ENCODE data around the gene ARRDC4. TPM values are rescaled to one million over a fixed set of nuclear protein-coding genes. Genes with fewer than 3 reads are reported as not detected.

Gene ARRDC4
- total and polyA plus RNA-seq, 2 of the 4 experiments (the other 2 are of a cell fraction) = 5.3 to 9.1 TPM

DNA sequence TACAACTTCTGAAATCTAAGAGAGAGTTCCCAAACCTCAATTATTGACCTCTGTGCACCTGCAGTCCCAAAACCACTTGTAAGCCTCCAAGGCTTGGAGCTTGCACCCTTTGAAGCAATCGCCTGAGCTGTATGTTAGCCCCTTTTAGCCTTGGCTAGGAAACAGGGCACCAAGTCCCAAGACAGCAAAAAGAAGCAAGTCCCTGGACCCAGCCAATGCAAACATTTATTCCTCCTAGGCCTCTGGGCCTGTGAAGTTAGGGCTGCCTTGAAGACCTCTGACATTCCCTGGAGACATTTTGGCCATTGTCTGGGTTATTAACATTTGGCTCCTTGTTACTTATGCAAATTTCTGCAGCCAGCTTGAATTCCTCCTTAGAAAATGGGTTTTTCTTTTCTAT, 26.9 kb upstream of the ARRDC4 start:
- Histone ChIP-seq H4K8ac (ENCODE audit: low read depth in 2 of 2, low read length in 2 of 2) (no peak overlapping the region), H3K4me2 (ENCODE audit: low read depth, low read length) (no peak overlapping the region), H3K36me3 (ENCODE audit: control insufficient read depth, insufficient read depth, low read length) (no peaks in the 10 kb centered on the region), H2BK5ac (ENCODE audit: low read depth, low read length, poor library complexity, severe bottlenecking) (no peak overlapping the region), H3K9ac (ENCODE audit: low read depth, low read length) (no peak overlapping the region), H4K91ac (ENCODE audit: insufficient read depth, low read depth, low read length) (no peak overlapping the region), H3K27ac (ENCODE audit: insufficient read depth, low read length) (no peak overlapping the region), H3K9me1 (ENCODE audit: insufficient read depth, low read length) (no peaks in the 10 kb centered on the region), H2AK9ac (replicated peaks; ENCODE audit: low read depth, low read length, poor library complexity) (no peak overlapping the region), H3K4ac (ENCODE audit: low read depth, low read length) (no peak overlapping the region), H2BK120ac (ENCODE audit: low read depth, low read length) (no peak overlapping the region), H4K20me1 (ENCODE audit: insufficient read depth, low read length) (no peaks in the 10 kb centered on the region), H4K5ac (ENCODE audit: low read depth, low read length) (no peak overlapping the region), H3K56ac (ENCODE audit: extremely low read depth, insufficient read depth, low read length) (no peak overlapping the region), H2AK5ac (ENCODE audit: low read depth, low read length) (no peak overlapping the region), H3K14ac (replicated peaks; ENCODE audit: low read depth, low read length) (no peak overlapping the region), H3K4me1 (ENCODE audit: control insufficient read depth, insufficient read depth, low read length) (no peaks in the 10 kb centered on the region), H2AFZ (replicated peaks; ENCODE audit: low read length, poor library complexity) (no peak overlapping the region), H2BK15ac (ENCODE audit: low read depth, low read length) (no peak overlapping the region), H3K23ac (ENCODE audit: low read depth, low read length) (no peak overlapping the region), H2BK20ac (ENCODE audit: low read depth, low read length) (no peak overlapping the region), H3K4me3 (ENCODE audit: insufficient read depth, low read depth, low read length) (no peak overlapping the region), H3K18ac (ENCODE audit: low read depth, low read length) (no peak overlapping the region), H3K27me3 (ENCODE audit: control insufficient read depth, insufficient read depth, low read length) (no peaks in the 10 kb centered on the region), H3K9me3 (ENCODE audit: control insufficient read depth, insufficient read depth, low read length) (peaks cover 2% of the 10 kb centered on the region; the same call in 1 of the 2 replicates), H3K79me1 (ENCODE audit: low read depth in 1 of 2, low read length in 2 of 2) (no peaks in the 10 kb centered on the region)
- no peak for ATAC-seq (ENCODE audit: low read depth)
- BruUV-seq (replicated peaks) = no TSS peak
- POLR2A ChIA-PET (ENCODE audit: unreplicated experiment) = no interaction called here
- intact Hi-C loops (cut with micrococcal nuclease) (no loop called here), dilution Hi-C loops (cut with HindIII; ENCODE audit: low sequenced_read_pairs, unreplicated experiment) (no loop called here), in situ Hi-C loops (cut with MboI; ENCODE audit: low sequenced_read_pairs) (no loop called here)
- CTCF ChIA-PET = no interaction called here
- no CpG with 5 or more reads among the region's 1 CpG for WGBS, 2 experiments (ENCODE audit: extremely low coverage in 2 of 2, insufficient read length in 1 of 2)
- TF ChIP-seq RFX5 (IDR thresholded peaks at IDR 0.05; ENCODE audit: low read depth, low read length) (no peak), FOS (IDR thresholded peaks at IDR 0.05; ENCODE audit: low read depth, low read length) (no peak), POLR2A (IDR thresholded peaks at IDR 0.05; ENCODE audit: low read depth, low read length) (no peak), MXI1 (IDR thresholded peaks at IDR 0.05; ENCODE audit: borderline replicate concordance, low read depth, low read length) (no peak), MAZ (IDR thresholded peaks at IDR 0.05; ENCODE audit: borderline replicate concordance, low read depth, low read length) (no peak), MAFK (IDR thresholded peaks at IDR 0.05; ENCODE audit: low read depth, low read length) (no peak), RAD21 (IDR thresholded peaks at IDR 0.05; ENCODE audit: low read length) (no peak), RCOR1 (IDR thresholded peaks at IDR 0.05; ENCODE audit: insufficient replicate concordance, low read length) (no peak), SMC3 (IDR thresholded peaks at IDR 0.05; ENCODE audit: low read depth, low read length) (no peak), NFE2L2 (IDR thresholded peaks at IDR 0.05; ENCODE audit: low read depth, low read length) (no peak), CHD1 (IDR thresholded peaks at IDR 0.05; ENCODE audit: low read depth, low read length) (no peak), CEBPB (IDR thresholded peaks at IDR 0.05; ENCODE audit: low read depth, low read length) (no peak), BHLHE40 (IDR thresholded peaks at IDR 0.05; ENCODE audit: low read depth, low read length) (no peak)
- TF ChIP-seq, protein P1, sequence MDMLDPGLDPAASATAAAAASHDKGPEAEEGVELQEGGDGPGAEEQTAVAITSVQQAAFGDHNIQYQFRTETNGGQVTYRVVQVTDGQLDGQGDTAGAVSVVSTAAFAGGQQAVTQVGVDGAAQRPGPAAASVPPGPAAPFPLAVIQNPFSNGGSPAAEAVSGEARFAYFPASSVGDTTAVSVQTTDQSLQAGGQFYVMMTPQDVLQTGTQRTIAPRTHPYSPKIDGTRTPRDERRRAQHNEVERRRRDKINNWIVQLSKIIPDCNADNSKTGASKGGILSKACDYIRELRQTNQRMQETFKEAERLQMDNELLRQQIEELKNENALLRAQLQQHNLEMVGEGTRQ (IDR thresholded peaks at IDR 0.05; ENCODE audit: low read depth, low read length) = no peak
- TF ChIP-seq, protein P2, sequence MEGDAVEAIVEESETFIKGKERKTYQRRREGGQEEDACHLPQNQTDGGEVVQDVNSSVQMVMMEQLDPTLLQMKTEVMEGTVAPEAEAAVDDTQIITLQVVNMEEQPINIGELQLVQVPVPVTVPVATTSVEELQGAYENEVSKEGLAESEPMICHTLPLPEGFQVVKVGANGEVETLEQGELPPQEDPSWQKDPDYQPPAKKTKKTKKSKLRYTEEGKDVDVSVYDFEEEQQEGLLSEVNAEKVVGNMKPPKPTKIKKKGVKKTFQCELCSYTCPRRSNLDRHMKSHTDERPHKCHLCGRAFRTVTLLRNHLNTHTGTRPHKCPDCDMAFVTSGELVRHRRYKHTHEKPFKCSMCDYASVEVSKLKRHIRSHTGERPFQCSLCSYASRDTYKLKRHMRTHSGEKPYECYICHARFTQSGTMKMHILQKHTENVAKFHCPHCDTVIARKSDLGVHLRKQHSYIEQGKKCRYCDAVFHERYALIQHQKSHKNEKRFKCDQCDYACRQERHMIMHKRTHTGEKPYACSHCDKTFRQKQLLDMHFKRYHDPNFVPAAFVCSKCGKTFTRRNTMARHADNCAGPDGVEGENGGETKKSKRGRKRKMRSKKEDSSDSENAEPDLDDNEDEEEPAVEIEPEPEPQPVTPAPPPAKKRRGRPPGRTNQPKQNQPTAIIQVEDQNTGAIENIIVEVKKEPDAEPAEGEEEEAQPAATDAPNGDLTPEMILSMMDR (conservative IDR thresholded peaks at IDR 0.05; ENCODE audit: low read depth, low read length) = no peak
- TF ChIP-seq, protein P3, sequence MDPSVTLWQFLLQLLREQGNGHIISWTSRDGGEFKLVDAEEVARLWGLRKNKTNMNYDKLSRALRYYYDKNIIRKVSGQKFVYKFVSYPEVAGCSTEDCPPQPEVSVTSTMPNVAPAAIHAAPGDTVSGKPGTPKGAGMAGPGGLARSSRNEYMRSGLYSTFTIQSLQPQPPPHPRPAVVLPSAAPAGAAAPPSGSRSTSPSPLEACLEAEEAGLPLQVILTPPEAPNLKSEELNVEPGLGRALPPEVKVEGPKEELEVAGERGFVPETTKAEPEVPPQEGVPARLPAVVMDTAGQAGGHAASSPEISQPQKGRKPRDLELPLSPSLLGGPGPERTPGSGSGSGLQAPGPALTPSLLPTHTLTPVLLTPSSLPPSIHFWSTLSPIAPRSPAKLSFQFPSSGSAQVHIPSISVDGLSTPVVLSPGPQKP (IDR thresholded peaks at IDR 0.05; ENCODE audit: borderline replicate concordance, low read depth, low read length) = no peak
- DNase-seq = no peak

Measured in IMR-90 (cell line).